Globus pallidus (tissue), 1 donor: ENCODE results near the gene UCP1.
A peak's percentile ranks its signal among the peaks of the same experiment; 100 is the strongest.

Source experiments
- DNase-seq: peaks from one replicate; pipeline ENCODE4 v3.0.0-alpha.2; 2015; ENCODE audit warnings: low spot score

Gene UCP1

GRCh38 chr4:140568507-140569306 is at the start of gene UCP1:
UCP1 (minus strand) TSS chr4:140568961; CDS start chr4:140568729, 232 bp downstream.
- DNase-seq = no peak

- DNase-seq = no peak
Observed at GRCh38 chr4:140617499-140618248, 48.9 kb upstream of the UCP1 start.

GRCh38 chr4:140615451-140615850 is 46.7 kb upstream of the UCP1 start:
- no peak for DNase-seq

- no peak for DNase-seq
Observed at GRCh38 chr4:140612357-140612756, 43.6 kb upstream of the UCP1 start.

- no peak for DNase-seq
Observed at GRCh38 chr4:140611854-140612253, 43.1 kb upstream of the UCP1 start.

- DNase-seq = peak; percentile 67
Observed at GRCh38 chr4:140609548-140610425, 41.0 kb upstream of the UCP1 start.

GRCh38 chr4:140607852-140608251 is 39.1 kb upstream of the UCP1 start:
- DNase-seq = no peak

- no peak for DNase-seq
Observed at GRCh38 chr4:140604544-140604943, 35.8 kb upstream of the UCP1 start.

- DNase-seq = no peak
Observed at GRCh38 chr4:140603286-140603685, 34.5 kb upstream of the UCP1 start.

- no peak for DNase-seq
Observed at GRCh38 chr4:140602714-140603113, 34.0 kb upstream of the UCP1 start.

- no peak for DNase-seq
Observed at GRCh38 chr4:140600408-140600807, 31.6 kb upstream of the UCP1 start.

- DNase-seq = no peak
Observed at GRCh38 chr4:140595065-140595464, 26.3 kb upstream of the UCP1 start.

GRCh38 chr4:140584439-140584838 is 15.7 kb upstream of the UCP1 start:
- DNase-seq = no peak

- DNase-seq = no peak
Observed at GRCh38 chr4:140581078-140581477, 12.3 kb upstream of the UCP1 start.

GRCh38 chr4:140579278-140579677 is 10.5 kb upstream of the UCP1 start:
- no peak for DNase-seq

GRCh38 chr4:140575489-140575888 is 6.7 kb upstream of the UCP1 start:
- DNase-seq = no peak

- DNase-seq = no peak
Observed at GRCh38 chr4:140571620-140572019, 2.9 kb upstream of the UCP1 start.

GRCh38 chr4:140569307-140569638 is 512 bp upstream of the UCP1 start:
- no peak for DNase-seq

- DNase-seq = no peak
Observed at GRCh38 chr4:140559696-140560095, 9.1 kb downstream of the UCP1 start.

GRCh38 chr4:140557831-140558435 is 10.8 kb downstream of the UCP1 start:
- no peak for DNase-seq

GRCh38 chr4:140556372-140557085 is 12.2 kb downstream of the UCP1 start:
- no peak for DNase-seq
